ENCODE measurements around the gene SH3TC1. TPM values are rescaled to one million over a fixed set of nuclear protein-coding genes. Genes with fewer than 3 reads are reported as not detected.

The SH3TC1 gene
- total and polyA plus RNA-seq, 2 of the 13 experiments (the other 11 are each of a cell fraction or from before 2014, with no cell fraction given): 14.9 to 21.8 TPM

DNA sequence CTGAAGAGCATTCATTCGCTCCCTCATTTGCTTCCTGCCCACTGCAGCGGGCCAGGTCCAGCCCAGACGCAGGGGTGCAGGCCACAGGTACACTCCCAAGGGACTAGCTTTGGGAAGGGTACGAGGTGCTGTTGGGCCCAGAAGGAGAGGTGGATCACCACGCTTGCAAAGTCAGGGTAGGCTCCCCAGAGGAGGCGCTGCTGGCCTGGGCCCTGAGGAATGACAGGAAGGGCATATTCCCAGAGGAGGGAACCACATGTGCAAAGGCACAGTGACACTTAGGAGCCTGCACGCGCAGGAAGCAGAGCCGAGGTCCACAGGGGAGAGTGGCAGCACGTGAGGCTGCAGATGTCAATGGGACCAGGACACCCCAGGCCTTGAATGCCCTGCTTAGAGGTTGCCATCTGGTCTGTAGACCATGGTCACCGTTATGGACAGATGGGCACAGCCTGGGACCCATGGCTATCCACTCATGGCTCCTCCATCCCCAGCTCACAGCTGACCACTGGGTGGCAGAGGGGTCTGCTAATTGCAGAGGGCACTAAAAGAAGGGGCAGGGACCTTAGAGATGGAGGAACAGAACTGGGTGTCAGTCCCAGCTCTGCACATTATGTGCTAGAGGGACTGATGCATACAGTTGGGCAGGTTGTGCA lies 78.4 kb downstream of the SH3TC1 start:
- Histone ChIP-seq H2AFZ (ENCODE audit: low read length) (no peak overlapping the region), H3K36me3 (replicated peaks in 1 of 2; ENCODE audit: control insufficient read depth in 1 of 2, insufficient read depth in 2 of 2, low read length in 2 of 2) (no peaks in the 10 kb centered on the region), H3K79me2 (ENCODE audit: insufficient read depth, low read length) (no peaks in the 10 kb centered on the region), H3K4me3 (replicated peaks in 1 of 3; ENCODE audit: insufficient read depth in 1 of 3, low read depth in 2 of 3, low read length in 3 of 3) (no peak overlapping the region), H3K4me1 (ENCODE audit: insufficient read depth, low read length) (no peaks in the 10 kb centered on the region), H3K4me2 (ENCODE audit: low read depth, low read length) (no peak overlapping the region), H3K9ac (ENCODE audit: insufficient read depth, low read depth, low read length) (no peak overlapping the region), H3K9me3 (ENCODE audit: low read length) (no peaks in the 10 kb centered on the region), H3K27me3 (ENCODE audit: control insufficient read depth in 1 of 2, insufficient read depth in 2 of 2, low read length in 2 of 2) (peaks cover 14 to 74% of the 10 kb centered on the region in 2 experiments), H3K27ac (ENCODE audit: extremely low read length, insufficient read depth, low read length) (no peak overlapping the region), H4K20me1 (ENCODE audit: insufficient read depth, low read length) (no peaks in the 10 kb centered on the region)
- BruUV-seq (replicated peaks): no TSS peak
- 66% methylated on average over 5 of the region's 11 CpGs for WGBS (ENCODE audit: low lambda C conversion rate)
- in situ Hi-C loops (cut with HindIII; ENCODE audit: extremely low pct_ligation_motif_present, low pct_unique_long_range_greater_than_20kb) (no loop called here), intact Hi-C loops (cut with micrococcal nuclease; ENCODE audit: unreplicated experiment) (no loop called here)
- ATAC-seq (no peak), DNase-seq (ENCODE audit: low spot score) (no peak), FAIRE-seq (no peak)
- POLR2A ChIA-PET: no interaction called here
- TF ChIP-seq, protein P1, sequence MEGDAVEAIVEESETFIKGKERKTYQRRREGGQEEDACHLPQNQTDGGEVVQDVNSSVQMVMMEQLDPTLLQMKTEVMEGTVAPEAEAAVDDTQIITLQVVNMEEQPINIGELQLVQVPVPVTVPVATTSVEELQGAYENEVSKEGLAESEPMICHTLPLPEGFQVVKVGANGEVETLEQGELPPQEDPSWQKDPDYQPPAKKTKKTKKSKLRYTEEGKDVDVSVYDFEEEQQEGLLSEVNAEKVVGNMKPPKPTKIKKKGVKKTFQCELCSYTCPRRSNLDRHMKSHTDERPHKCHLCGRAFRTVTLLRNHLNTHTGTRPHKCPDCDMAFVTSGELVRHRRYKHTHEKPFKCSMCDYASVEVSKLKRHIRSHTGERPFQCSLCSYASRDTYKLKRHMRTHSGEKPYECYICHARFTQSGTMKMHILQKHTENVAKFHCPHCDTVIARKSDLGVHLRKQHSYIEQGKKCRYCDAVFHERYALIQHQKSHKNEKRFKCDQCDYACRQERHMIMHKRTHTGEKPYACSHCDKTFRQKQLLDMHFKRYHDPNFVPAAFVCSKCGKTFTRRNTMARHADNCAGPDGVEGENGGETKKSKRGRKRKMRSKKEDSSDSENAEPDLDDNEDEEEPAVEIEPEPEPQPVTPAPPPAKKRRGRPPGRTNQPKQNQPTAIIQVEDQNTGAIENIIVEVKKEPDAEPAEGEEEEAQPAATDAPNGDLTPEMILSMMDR (CRISPR knock-in tag; IDR thresholded peaks at IDR 0.05): peak; percentile 18; the same call in 1 of the 2 replicates
- TF ChIP-seq KDM2A (CRISPR knock-in tag; IDR thresholded peaks at IDR 0.05; ENCODE audit: borderline replicate concordance, low read depth) (no peak), STAG1 (CRISPR knock-in tag; IDR thresholded peaks at IDR 0.05) (peak; percentile 22; the same call in 1 of the 2 replicates)
- TF ChIP-seq, protein P2, sequence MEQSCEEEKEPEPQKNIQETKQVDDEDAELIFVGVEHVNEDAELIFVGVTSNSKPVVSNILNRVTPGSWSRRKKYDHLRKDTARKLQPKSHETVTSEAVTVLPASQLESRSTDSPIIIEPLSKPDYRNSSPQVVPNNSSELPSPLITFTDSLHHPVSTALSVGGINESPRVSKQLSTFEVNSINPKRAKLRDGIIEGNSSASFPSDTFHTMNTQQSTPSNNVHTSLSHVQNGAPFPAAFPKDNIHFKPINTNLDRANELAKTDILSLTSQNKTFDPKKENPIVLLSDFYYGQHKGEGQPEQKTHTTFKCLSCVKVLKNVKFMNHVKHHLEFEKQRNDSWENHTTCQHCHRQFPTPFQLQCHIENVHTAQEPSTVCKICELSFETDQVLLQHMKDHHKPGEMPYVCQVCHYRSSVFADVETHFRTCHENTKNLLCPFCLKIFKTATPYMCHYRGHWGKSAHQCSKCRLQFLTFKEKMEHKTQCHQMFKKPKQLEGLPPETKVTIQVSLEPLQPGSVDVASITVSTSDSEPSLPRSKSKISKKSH (CRISPR knock-in tag; IDR thresholded peaks at IDR 0.05; ENCODE audit: borderline replicate concordance): no peak
- CTCF ChIA-PET (ENCODE audit: low intra/inter-chr PET ratio, low total read pairs): no interaction called here

Data from HepG2 (cell line).